PFSK-1 (cell line): Measurements from ENCODE around the gene RGS7BP.

Experiments used
- FOXP2 ChIP-seq: optimal IDR thresholded peaks from 2 replicates; pipeline ENCODE3; 2011; ENCODE audit warnings: borderline replicate concordance, control low read depth, inconsistent platforms; ENCODE audit not compliant: insufficient read depth; ENCODE audit errors: extremely low read length, extremely low read depth
- POLR2AphosphoS5 ChIP-seq: IDR thresholded peaks from 2 replicates; pipeline ENCODE4 v1.6.1; 2012; ENCODE audit warnings: low read depth, mild to moderate bottlenecking, control low read depth, low read length, moderate library complexity
- SIN3A ChIP-seq: IDR thresholded peaks from 2 replicates; pipeline ENCODE4 v1.6.1; 2012; ENCODE audit warnings: mild to moderate bottlenecking, low read length, moderate library complexity, borderline replicate concordance; ENCODE audit not compliant: insufficient read depth
- TAF1 ChIP-seq: IDR thresholded peaks from 2 replicates; pipeline ENCODE4 v1.6.1; 2012; ENCODE audit warnings: low read length, control low read depth, borderline replicate concordance; ENCODE audit not compliant: insufficient read depth
- TF ChIP-seq, protein P1 (sequence below), 2 experiments: IDR thresholded peaks; 2 replicates each; pipeline versions ENCODE4 v1.6.1 to v1.8.0; 2011 to 2012; ENCODE audit warnings: low read depth in 2 of 2, low read length in 2 of 2, control low read depth in 1 of 2, inconsistent platforms in 1 of 2, mild to moderate bottlenecking in 1 of 2, moderate library complexity in 1 of 2; ENCODE audit not compliant: insufficient read depth in 1 of 2

DNA sequence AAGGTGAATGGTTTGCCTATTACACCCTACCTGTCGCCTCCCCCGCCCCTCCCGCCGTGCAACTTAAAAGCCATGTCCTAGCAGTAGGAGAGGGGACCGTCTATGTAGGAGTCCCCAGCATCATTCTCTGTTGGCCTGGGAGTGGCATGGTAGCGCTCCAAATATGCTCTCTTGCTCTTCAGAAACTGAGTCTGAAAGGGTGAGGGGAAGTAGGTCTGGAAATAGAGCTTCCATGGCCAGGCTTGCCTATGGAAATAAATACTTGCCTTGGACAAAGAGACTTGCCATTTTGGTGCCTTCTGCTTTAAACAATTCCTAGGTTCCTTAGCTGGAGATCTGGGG is 1.4 kb downstream of the RGS7BP start:
- TF ChIP-seq POLR2AphosphoS5, result no peak
- TF ChIP-seq, protein P1, sequence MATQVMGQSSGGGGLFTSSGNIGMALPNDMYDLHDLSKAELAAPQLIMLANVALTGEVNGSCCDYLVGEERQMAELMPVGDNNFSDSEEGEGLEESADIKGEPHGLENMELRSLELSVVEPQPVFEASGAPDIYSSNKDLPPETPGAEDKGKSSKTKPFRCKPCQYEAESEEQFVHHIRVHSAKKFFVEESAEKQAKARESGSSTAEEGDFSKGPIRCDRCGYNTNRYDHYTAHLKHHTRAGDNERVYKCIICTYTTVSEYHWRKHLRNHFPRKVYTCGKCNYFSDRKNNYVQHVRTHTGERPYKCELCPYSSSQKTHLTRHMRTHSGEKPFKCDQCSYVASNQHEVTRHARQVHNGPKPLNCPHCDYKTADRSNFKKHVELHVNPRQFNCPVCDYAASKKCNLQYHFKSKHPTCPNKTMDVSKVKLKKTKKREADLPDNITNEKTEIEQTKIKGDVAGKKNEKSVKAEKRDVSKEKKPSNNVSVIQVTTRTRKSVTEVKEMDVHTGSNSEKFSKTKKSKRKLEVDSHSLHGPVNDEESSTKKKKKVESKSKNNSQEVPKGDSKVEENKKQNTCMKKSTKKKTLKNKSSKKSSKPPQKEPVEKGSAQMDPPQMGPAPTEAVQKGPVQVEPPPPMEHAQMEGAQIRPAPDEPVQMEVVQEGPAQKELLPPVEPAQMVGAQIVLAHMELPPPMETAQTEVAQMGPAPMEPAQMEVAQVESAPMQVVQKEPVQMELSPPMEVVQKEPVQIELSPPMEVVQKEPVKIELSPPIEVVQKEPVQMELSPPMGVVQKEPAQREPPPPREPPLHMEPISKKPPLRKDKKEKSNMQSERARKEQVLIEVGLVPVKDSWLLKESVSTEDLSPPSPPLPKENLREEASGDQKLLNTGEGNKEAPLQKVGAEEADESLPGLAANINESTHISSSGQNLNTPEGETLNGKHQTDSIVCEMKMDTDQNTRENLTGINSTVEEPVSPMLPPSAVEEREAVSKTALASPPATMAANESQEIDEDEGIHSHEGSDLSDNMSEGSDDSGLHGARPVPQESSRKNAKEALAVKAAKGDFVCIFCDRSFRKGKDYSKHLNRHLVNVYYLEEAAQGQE (IDR thresholded peaks at IDR 0.05; ENCODE audit: insufficient read depth in 1 of 2, low read depth in 2 of 2, low read length in 2 of 2), result no peak
- TF ChIP-seq SIN3A, result no peak
- no peak for TF ChIP-seq FOXP2
- no peak for TF ChIP-seq TAF1
